Measurements from ENCODE around the gene ADAMTSL5.

DNA sequence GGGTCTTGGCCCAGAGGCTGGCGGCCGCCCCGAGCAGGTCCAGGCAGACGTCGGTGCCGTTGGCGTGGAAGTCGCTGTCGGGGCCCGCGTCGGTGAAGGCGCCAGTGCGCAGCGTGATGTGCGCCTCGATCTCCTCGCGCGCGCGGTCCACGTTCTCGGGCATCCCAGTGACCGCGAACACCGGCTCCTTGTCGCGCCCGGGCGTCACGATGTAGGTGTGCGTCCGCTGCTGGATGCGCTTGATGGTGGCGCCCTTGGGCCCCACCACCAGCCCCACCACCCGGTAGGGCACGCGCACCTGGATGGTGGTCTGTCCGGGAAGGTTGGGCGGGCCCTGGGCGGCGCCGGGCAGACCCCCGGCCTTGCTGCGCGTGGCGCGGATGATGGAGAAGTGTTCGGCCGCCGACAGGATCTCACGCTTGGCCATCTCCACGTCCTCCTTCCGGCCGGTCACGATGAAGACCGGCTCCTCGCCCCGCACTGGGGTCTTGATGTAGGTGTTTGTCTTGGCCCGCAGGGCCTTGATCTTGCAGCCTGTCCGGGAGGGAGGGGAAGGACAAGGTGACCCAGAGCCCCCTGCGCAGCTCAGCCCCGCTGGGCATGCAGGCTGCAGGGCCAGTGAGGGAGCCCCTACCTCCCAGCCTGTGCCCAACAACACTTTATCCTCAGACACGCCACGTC, 43.7 kb upstream of the ADAMTSL5 start:
- TF ChIP-seq POLR2A (IDR thresholded peaks at IDR 0.05; ENCODE audit: low read depth, low read length) (no peak), POLR2AphosphoS5 (IDR thresholded peaks at IDR 0.05; ENCODE audit: low read depth, low read length) (no peak), TAF1 (IDR thresholded peaks at IDR 0.05; ENCODE audit: borderline replicate concordance, low read depth, low read length) (no peak)
